Measurements from ENCODE around the gene MGMT. TPM values are rescaled to one million over a fixed set of nuclear protein-coding genes. Genes with fewer than 3 reads are reported as not detected.

The MGMT gene
- total and polyA plus RNA-seq, 4 experiments from 2014 or later, result 18.5 to 31.3 (median 24.4) TPM

DNA sequence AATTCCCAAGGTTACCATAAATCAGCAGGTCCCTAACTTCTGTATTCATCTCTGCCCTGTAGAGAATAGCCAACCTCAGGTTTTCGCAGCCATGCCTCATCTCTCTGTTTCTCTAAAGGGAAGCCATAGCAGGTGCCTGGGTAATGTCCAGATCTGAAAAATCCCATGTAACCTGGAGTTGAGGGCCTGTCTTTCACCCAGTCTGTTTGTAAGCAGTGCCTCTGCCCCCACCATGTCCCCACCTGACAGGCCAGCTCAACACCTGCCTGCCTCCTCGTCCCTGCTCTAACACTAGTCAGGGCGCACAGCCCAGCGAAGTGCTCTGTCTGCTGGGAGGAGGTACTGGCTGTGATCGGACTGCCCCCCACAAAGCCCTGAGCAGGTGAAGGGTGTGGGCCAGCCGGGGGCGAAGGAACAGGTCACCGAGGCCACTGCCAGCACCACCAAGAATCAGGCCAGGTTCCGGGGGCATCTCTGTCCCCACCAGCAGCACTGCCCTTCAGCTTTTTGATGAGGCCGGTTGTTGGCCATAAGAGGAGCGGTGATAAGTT is 210.4 kb downstream of the MGMT start:
- Histone ChIP-seq H3K4me3 (ENCODE audit: low read length in 2 of 2) (no peak overlapping the region), H3K4me1 (ENCODE audit: insufficient read depth, low read length) (no peaks in the 10 kb centered on the region), H3K36me3 (ENCODE audit: insufficient read depth, low read length) (no peaks in the 10 kb centered on the region), H3K9me3 (ENCODE audit: control insufficient read depth in 1 of 2, low read length in 2 of 2) (no peaks in the 10 kb centered on the region), H3K27ac (ENCODE audit: low read depth, low read length) (no peak overlapping the region), H3K27me3 (ENCODE audit: insufficient read depth, low read length) (no peaks in the 10 kb centered on the region)
- Mint-ChIP-seq H3K36me3 (peaks cover 32 to 54% of the 10 kb centered on the region in 2 donors), H3K4me1 (peaks cover 0 to 8% (median 3%) of the 10 kb centered on the region in 4 donors), H3K9me3 (peaks cover 0 to 46% (median 17%) of the 10 kb centered on the region in 8 donors), H3K4me3 (no peak overlapping the region), H3K27me3 (no peaks in the 10 kb centered on the region), H3K27ac (no peak overlapping the region)
- DNase-seq, result no peak
- CTCF ChIA-PET (ENCODE audit: partially characterized antibody), result no interaction called here
- intact Hi-C loops (cut with micrococcal nuclease), result no loop called here
- POLR2A ChIA-PET (ENCODE audit: partially characterized antibody), result no interaction called here

- intact Hi-C loops (cut with micrococcal nuclease), result no loop called here
- peaks cover 0 to 4% (median 2%) of the 10 kb centered on the region in 4 donors for H3K4me1 Mint-ChIP-seq
- Histone ChIP-seq H3K27me3 (ENCODE audit: insufficient read depth, low read length) (no peaks in the 10 kb centered on the region), H3K36me3 (ENCODE audit: insufficient read depth, low read length) (no peaks in the 10 kb centered on the region), H3K9me3 (ENCODE audit: control insufficient read depth in 1 of 2, low read length in 2 of 2) (no peaks in the 10 kb centered on the region), H3K27ac (ENCODE audit: low read depth, low read length) (no peak overlapping the region), H3K4me1 (ENCODE audit: insufficient read depth, low read length) (no peaks in the 10 kb centered on the region), H3K4me3 (ENCODE audit: low read length in 2 of 2) (no peak overlapping the region)
- peaks cover 29 to 50% of the 10 kb centered on the region in 2 donors for H3K36me3 Mint-ChIP-seq
- DNase-seq, result no peak
- H3K27ac Mint-ChIP-seq, result no peak overlapping the region
- H3K9me3 Mint-ChIP-seq, result peaks cover 0 to 40% (median 15%) of the 10 kb centered on the region in 8 donors
- CTCF ChIA-PET (ENCODE audit: partially characterized antibody), result no interaction called here
- H3K27me3 Mint-ChIP-seq, result no peaks in the 10 kb centered on the region
- H3K4me3 Mint-ChIP-seq, result no peak overlapping the region
- POLR2A ChIA-PET (ENCODE audit: partially characterized antibody), result no interaction called here
Measured at GRCh38 chr10:129678186-129678585, 211.1 kb downstream of the MGMT start.

DNA sequence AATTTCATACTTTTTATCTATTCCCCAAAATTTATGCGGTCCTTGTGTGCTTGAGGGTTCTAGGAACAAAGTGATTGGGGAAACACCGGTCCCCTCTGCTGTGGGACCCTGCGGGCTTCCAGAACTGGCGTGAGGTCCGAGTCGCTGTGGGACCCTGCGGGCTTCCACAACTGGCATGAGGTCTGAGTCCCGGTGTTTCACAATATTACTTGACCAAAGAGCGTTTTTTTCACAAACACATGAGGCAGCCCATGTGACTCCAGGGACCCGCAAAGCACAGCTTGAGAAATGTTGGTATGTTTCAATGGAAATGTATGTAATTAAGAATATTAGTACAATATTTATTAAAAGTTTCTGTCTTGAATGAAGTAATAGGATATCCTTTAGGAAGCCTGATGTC is 212.2 kb downstream of the MGMT start:
- Histone ChIP-seq H3K4me3 (ENCODE audit: low read length in 2 of 2) (no peak overlapping the region), H3K27ac (ENCODE audit: low read depth, low read length) (no peak overlapping the region), H3K27me3 (ENCODE audit: insufficient read depth, low read length) (no peaks in the 10 kb centered on the region), H3K9me3 (ENCODE audit: control insufficient read depth in 1 of 2, low read length in 2 of 2) (no peaks in the 10 kb centered on the region), H3K4me1 (ENCODE audit: insufficient read depth, low read length) (no peaks in the 10 kb centered on the region), H3K36me3 (ENCODE audit: insufficient read depth, low read length) (no peaks in the 10 kb centered on the region)
- CTCF ChIA-PET (ENCODE audit: partially characterized antibody), result no interaction called here
- Mint-ChIP-seq H3K27me3 (no peaks in the 10 kb centered on the region), H3K4me1 (peaks cover 0 to 4% (median 1%) of the 10 kb centered on the region in 4 donors), H3K27ac (no peak overlapping the region), H3K4me3 (no peak overlapping the region), H3K9me3 (peaks cover 0 to 34% (median 17%) of the 10 kb centered on the region in 8 donors), H3K36me3 (peaks cover 27 to 50% of the 10 kb centered on the region in 2 donors)
- intact Hi-C loops (cut with micrococcal nuclease), result no loop called here
- DNase-seq, result no peak
- POLR2A ChIA-PET (ENCODE audit: partially characterized antibody), result no interaction called here

- H3K27me3 Mint-ChIP-seq, result no peaks in the 10 kb centered on the region
- peaks cover 0 to 28% (median 10%) of the 10 kb centered on the region in 8 donors for H3K9me3 Mint-ChIP-seq
- POLR2A ChIA-PET (ENCODE audit: partially characterized antibody), result no interaction called here
- H3K36me3 ChIP-seq (ENCODE audit: insufficient read depth, low read length), result no peaks in the 10 kb centered on the region
- no peak overlapping the region for H3K27ac Mint-ChIP-seq
- no peaks in the 10 kb centered on the region for H3K27me3 ChIP-seq (ENCODE audit: insufficient read depth, low read length)
- H3K4me1 Mint-ChIP-seq, result peaks cover 0 to 4% (median 1%) of the 10 kb centered on the region in 4 donors
- intact Hi-C loops (cut with micrococcal nuclease), result no loop called here
- H3K4me1 ChIP-seq (ENCODE audit: insufficient read depth, low read length), result no peaks in the 10 kb centered on the region
- no peak overlapping the region for H3K27ac ChIP-seq (ENCODE audit: low read depth, low read length)
- H3K4me3 ChIP-seq (ENCODE audit: low read length in 2 of 2), result no peak overlapping the region
- no peak overlapping the region for H3K4me3 Mint-ChIP-seq
- no peaks in the 10 kb centered on the region for H3K9me3 ChIP-seq (ENCODE audit: control insufficient read depth in 1 of 2, low read length in 2 of 2)
- CTCF ChIA-PET (ENCODE audit: partially characterized antibody), result no interaction called here
- H3K36me3 Mint-ChIP-seq, result peaks cover 18 to 50% of the 10 kb centered on the region in 2 donors
- DNase-seq, result no peak
Measured at GRCh38 chr10:129680661-129681344, 213.8 kb downstream of the MGMT start.

- Mint-ChIP-seq H3K36me3 (peaks cover 18 to 42% of the 10 kb centered on the region in 2 donors), H3K27ac (no peak overlapping the region), H3K27me3 (no peaks in the 10 kb centered on the region), H3K9me3 (peaks cover 0 to 27% (median 10%) of the 10 kb centered on the region in 8 donors), H3K4me1 (peaks cover 0 to 4% (median 1%) of the 10 kb centered on the region in 4 donors), H3K4me3 (no peak overlapping the region)
- ChIA-PET CTCF (ENCODE audit: partially characterized antibody) (no interaction called here), POLR2A (ENCODE audit: partially characterized antibody) (no interaction called here)
- no peak for DNase-seq
- H3K27ac ChIP-seq (ENCODE audit: low read depth, low read length), result no peak overlapping the region
- H3K9me3 ChIP-seq (ENCODE audit: control insufficient read depth in 1 of 2, low read length in 2 of 2), result no peaks in the 10 kb centered on the region
- no peak overlapping the region for H3K4me3 ChIP-seq (ENCODE audit: low read length in 2 of 2)
- intact Hi-C loops (cut with micrococcal nuclease), result no loop called here
- H3K27me3 ChIP-seq (ENCODE audit: insufficient read depth, low read length), result no peaks in the 10 kb centered on the region
- no peaks in the 10 kb centered on the region for H3K4me1 ChIP-seq (ENCODE audit: insufficient read depth, low read length)
- no peaks in the 10 kb centered on the region for H3K36me3 ChIP-seq (ENCODE audit: insufficient read depth, low read length)
Measured at GRCh38 chr10:129681856-129682255, 214.8 kb downstream of the MGMT start.

DNA sequence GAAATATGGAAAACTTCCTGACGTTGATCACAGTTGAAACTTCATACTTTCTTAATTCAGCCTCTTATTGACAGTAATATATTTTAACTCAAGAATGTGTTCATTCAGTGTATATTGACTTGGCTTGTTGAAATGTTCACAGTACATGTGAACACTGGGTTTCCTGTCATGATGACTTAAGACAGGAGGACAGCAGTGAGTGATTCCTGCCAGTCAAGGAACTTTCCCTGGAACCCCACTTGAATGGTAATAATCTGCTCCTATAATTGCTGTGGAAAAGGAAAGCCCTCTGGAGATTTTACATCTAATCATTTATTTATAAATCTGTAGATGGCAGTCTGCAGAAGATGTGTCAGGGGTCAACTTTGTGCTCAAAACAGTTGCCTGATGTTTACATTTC is 216.5 kb downstream of the MGMT start:
- intact Hi-C loops (cut with micrococcal nuclease), result no loop called here
- no peak overlapping the region for H3K4me3 Mint-ChIP-seq
- Histone ChIP-seq H3K27ac (ENCODE audit: low read depth, low read length) (no peak overlapping the region), H3K36me3 (ENCODE audit: insufficient read depth, low read length) (no peaks in the 10 kb centered on the region), H3K9me3 (ENCODE audit: control insufficient read depth in 1 of 2, low read length in 2 of 2) (no peaks in the 10 kb centered on the region), H3K4me3 (ENCODE audit: low read length in 2 of 2) (no peak overlapping the region), H3K4me1 (ENCODE audit: insufficient read depth, low read length) (no peaks in the 10 kb centered on the region), H3K27me3 (ENCODE audit: insufficient read depth, low read length) (no peaks in the 10 kb centered on the region)
- CTCF ChIA-PET (ENCODE audit: partially characterized antibody), result no interaction called here
- no peak for DNase-seq
- peaks cover 0 to 20% (median 9%) of the 10 kb centered on the region in 8 donors for H3K9me3 Mint-ChIP-seq
- H3K27me3 Mint-ChIP-seq, result no peaks in the 10 kb centered on the region
- H3K36me3 Mint-ChIP-seq, result peaks cover 15 to 36% of the 10 kb centered on the region in 2 donors
- peaks cover 0 to 4% (median 1%) of the 10 kb centered on the region in 4 donors for H3K4me1 Mint-ChIP-seq
- H3K27ac Mint-ChIP-seq, result no peak overlapping the region
- POLR2A ChIA-PET (ENCODE audit: partially characterized antibody), result no interaction called here

DNA sequence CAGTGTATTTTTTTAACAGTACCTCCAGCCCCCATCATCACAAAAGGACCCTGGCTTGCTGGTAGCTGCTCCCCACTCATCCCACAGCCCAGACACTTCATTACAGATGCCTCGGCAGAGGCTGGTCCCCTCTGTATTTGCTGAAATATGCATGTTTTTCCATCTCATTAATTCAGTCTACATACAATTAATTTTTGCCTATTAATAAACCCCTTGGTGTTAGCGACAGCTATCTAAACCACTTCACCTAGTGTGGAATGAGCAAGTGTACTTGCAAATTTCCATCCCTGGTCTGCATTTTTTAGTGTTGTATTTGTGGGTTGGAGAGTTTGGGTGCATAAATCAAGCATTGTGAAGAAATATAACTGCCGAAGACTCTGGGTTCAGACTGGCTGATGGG is 216.9 kb downstream of the MGMT start:
- H3K4me3 Mint-ChIP-seq, result no peak overlapping the region
- intact Hi-C loops (cut with micrococcal nuclease), result no loop called here
- no peaks in the 10 kb centered on the region for H3K27me3 Mint-ChIP-seq

More for the DNA sequence above, 216.9 kb downstream of the MGMT start:
- no peaks in the 10 kb centered on the region for H3K36me3 ChIP-seq (ENCODE audit: insufficient read depth, low read length)
- H3K27me3 ChIP-seq (ENCODE audit: insufficient read depth, low read length), result no peaks in the 10 kb centered on the region
- H3K4me3 ChIP-seq (ENCODE audit: low read length in 2 of 2), result no peak overlapping the region
- DNase-seq, result no peak
- CTCF ChIA-PET (ENCODE audit: partially characterized antibody), result no interaction called here
- Mint-ChIP-seq H3K27ac (no peak overlapping the region), H3K36me3 (peaks cover 15 to 35% of the 10 kb centered on the region in 2 donors), H3K9me3 (peaks cover 0 to 20% (median 6%) of the 10 kb centered on the region in 8 donors), H3K4me1 (peaks cover 0 to 4% (median 1%) of the 10 kb centered on the region in 4 donors)
- POLR2A ChIA-PET (ENCODE audit: partially characterized antibody), result no interaction called here
- H3K27ac ChIP-seq (ENCODE audit: low read depth, low read length), result no peak overlapping the region
- no peaks in the 10 kb centered on the region for H3K9me3 ChIP-seq (ENCODE audit: control insufficient read depth in 1 of 2, low read length in 2 of 2)
- no peaks in the 10 kb centered on the region for H3K4me1 ChIP-seq (ENCODE audit: insufficient read depth, low read length)

Measured in CD4-positive, alpha-beta memory T cell (primary cell).